Measurements from ENCODE around the gene ATF6B.

The ATF6B gene

GRCh38 chr6:32163559-32164258 is 35.7 kb upstream of the ATF6B start:
- Histone ChIP-seq H3K36me3 (replicated peaks; ENCODE audit: insufficient read depth, low read length) (no peaks in the 10 kb centered on the region), H3K27me3 (replicated peaks; ENCODE audit: insufficient read depth, low read length) (no peaks in the 10 kb centered on the region), H3K27ac (ENCODE audit: low read length) (no peak overlapping the region), H3K4me1 (ENCODE audit: low read length) (no peaks in the 10 kb centered on the region), H3K9ac (ENCODE audit: low read length) (no peak overlapping the region), H3F3A (ENCODE audit: insufficient read depth, low read length) (no peaks in the 10 kb centered on the region), H3K4me2 (ENCODE audit: low read depth, low read length) (no peak overlapping the region), H3K4me3 (ENCODE audit: low read length) (no peak overlapping the region), H4K20me1 (ENCODE audit: insufficient read depth, low read length) (no peaks in the 10 kb centered on the region), H2AFZ (ENCODE audit: low read length) (no peak overlapping the region), H3K9me3 (replicated peaks; ENCODE audit: insufficient read depth, low read length) (no peaks in the 10 kb centered on the region), H3K79me2 (ENCODE audit: low read length) (no peaks in the 10 kb centered on the region), H3K9me2 (replicated peaks; ENCODE audit: insufficient read depth, low read length) (no peaks in the 10 kb centered on the region)
- no peak for DNase-seq
- TF ChIP-seq EZH2phosphoT487 (IDR thresholded peaks at IDR 0.05; ENCODE audit: low read length) (no peak), EZH2 (optimal IDR thresholded peaks at IDR 0.05; ENCODE audit: low read depth, low read length) (no peak), CTCF (IDR thresholded peaks at IDR 0.05; ENCODE audit: low read length) (no peak)

GRCh38 chr6:32158052-32158451 is 30.0 kb upstream of the ATF6B start:
- no peak overlapping the region for H3K9ac ChIP-seq (ENCODE audit: low read length)
- no peak overlapping the region for H3K4me3 ChIP-seq (ENCODE audit: low read length)
- 0 out of 2 replicates have a peak, but pooled peaks cover 4% of the 10 kb centered on the region for H3K4me1 ChIP-seq (ENCODE audit: low read length)
- H3K27me3 ChIP-seq (replicated peaks; ENCODE audit: insufficient read depth, low read length), result peaks cover 12% of the 10 kb centered on the region
- no peaks in the 10 kb centered on the region for H3K79me2 ChIP-seq (ENCODE audit: low read length)
- H3K27ac ChIP-seq (ENCODE audit: low read length), result no peak overlapping the region
- no peaks in the 10 kb centered on the region for H4K20me1 ChIP-seq (ENCODE audit: insufficient read depth, low read length)
- no peaks in the 10 kb centered on the region for H3K36me3 ChIP-seq (replicated peaks; ENCODE audit: insufficient read depth, low read length)
- H3K9me2 ChIP-seq (replicated peaks; ENCODE audit: insufficient read depth, low read length), result no peaks in the 10 kb centered on the region
- H3K4me2 ChIP-seq (ENCODE audit: low read depth, low read length), result no peak overlapping the region
- H3F3A ChIP-seq (ENCODE audit: insufficient read depth, low read length), result no peaks in the 10 kb centered on the region
- H3K9me3 ChIP-seq (replicated peaks; ENCODE audit: insufficient read depth, low read length), result no peaks in the 10 kb centered on the region
- H2AFZ ChIP-seq (ENCODE audit: low read length), result no peak overlapping the region
- no peak for TF ChIP-seq CTCF (IDR thresholded peaks at IDR 0.05; ENCODE audit: low read length)
- no peak for TF ChIP-seq EZH2phosphoT487 (IDR thresholded peaks at IDR 0.05; ENCODE audit: low read length)
- no peak for TF ChIP-seq EZH2 (optimal IDR thresholded peaks at IDR 0.05; ENCODE audit: low read depth, low read length)
- no peak for DNase-seq

- Histone ChIP-seq H3K9ac (ENCODE audit: low read length) (no peak overlapping the region), H3F3A (ENCODE audit: insufficient read depth, low read length) (no peaks in the 10 kb centered on the region), H3K9me3 (replicated peaks; ENCODE audit: insufficient read depth, low read length) (no peaks in the 10 kb centered on the region), H3K4me1 (ENCODE audit: low read length) (0 out of 2 replicates have a peak, but pooled peaks cover 4% of the 10 kb centered on the region), H3K27me3 (replicated peaks; ENCODE audit: insufficient read depth, low read length) (peaks cover 24% of the 10 kb centered on the region), H3K9me2 (replicated peaks; ENCODE audit: insufficient read depth, low read length) (no peaks in the 10 kb centered on the region), H3K36me3 (replicated peaks; ENCODE audit: insufficient read depth, low read length) (no peaks in the 10 kb centered on the region), H3K4me3 (ENCODE audit: low read length) (no peak overlapping the region), H3K4me2 (ENCODE audit: low read depth, low read length) (no peak overlapping the region), H2AFZ (ENCODE audit: low read length) (no peak overlapping the region), H3K79me2 (ENCODE audit: low read length) (no peaks in the 10 kb centered on the region), H4K20me1 (ENCODE audit: insufficient read depth, low read length) (no peaks in the 10 kb centered on the region), H3K27ac (ENCODE audit: low read length) (no peak overlapping the region)
- no peak for DNase-seq
- no peak for TF ChIP-seq CTCF (IDR thresholded peaks at IDR 0.05; ENCODE audit: low read length)
- TF ChIP-seq EZH2phosphoT487 (IDR thresholded peaks at IDR 0.05; ENCODE audit: low read length), result no peak
- TF ChIP-seq EZH2 (optimal IDR thresholded peaks at IDR 0.05; ENCODE audit: low read depth, low read length), result no peak
Observed at GRCh38 chr6:32156891-32157290, 28.8 kb upstream of the ATF6B start.

All from MM.1S (cell line).